Measurements from ENCODE around the gene TAPBP.
A peak's percentile ranks its signal among the peaks of the same experiment; 100 is the strongest.
"Not testable (repeated sequence)": the region's sequence is repeated elsewhere in the genome, so short reads cannot be mapped to it uniquely, and the experiment has no call there.

Gene TAPBP

GRCh38 chr6:33313709-33314514, at the start of gene TAPBP:
Gene TAPBP, minus strand, starts transcription at chr6:33314078. Its CDS starts 37 bp downstream, at chr6:33314041.
- DNase-seq (ENCODE audit: low spot score), result peak; percentile 92

GRCh38 chr6:33363486-33363885, 49.6 kb upstream of the TAPBP start:
- not testable (repeated sequence) for DNase-seq (ENCODE audit: low spot score)

- no peak for DNase-seq (ENCODE audit: low spot score)
These were observed 45.5 kb upstream of the TAPBP start for GRCh38 chr6:33359331-33359730.

GRCh38 chr6:33357160-33357871, 43.4 kb upstream of the TAPBP start:
- DNase-seq (ENCODE audit: low spot score), result not testable (repeated sequence)

GRCh38 chr6:33356295-33356694, 42.4 kb upstream of the TAPBP start:
- no peak for DNase-seq (ENCODE audit: low spot score)

GRCh38 chr6:33355860-33356259, 42.0 kb upstream of the TAPBP start:
- not testable (repeated sequence) for DNase-seq (ENCODE audit: low spot score)

- DNase-seq (ENCODE audit: low spot score), result no peak
These were observed 33.9 kb upstream of the TAPBP start for GRCh38 chr6:33347816-33348215.

GRCh38 chr6:33346972-33347371, 33.1 kb upstream of the TAPBP start:
- not testable (repeated sequence) for DNase-seq (ENCODE audit: low spot score)

- peak; percentile 88 for DNase-seq (ENCODE audit: low spot score)
These were observed 31.1 kb upstream of the TAPBP start for GRCh38 chr6:33344701-33345697.

- peak; percentile 86 for DNase-seq (ENCODE audit: low spot score)
These were observed 30.2 kb upstream of the TAPBP start for GRCh38 chr6:33343953-33344611.

- DNase-seq (ENCODE audit: low spot score), result not testable (repeated sequence)
These were observed 29.7 kb upstream of the TAPBP start for GRCh38 chr6:33343606-33343952.

GRCh38 chr6:33339193-33339592, 25.3 kb upstream of the TAPBP start:
- DNase-seq (ENCODE audit: low spot score), result no peak

GRCh38 chr6:33336495-33336894, 22.6 kb upstream of the TAPBP start:
- DNase-seq (ENCODE audit: low spot score), result no peak

- no peak for DNase-seq (ENCODE audit: low spot score)
These were observed 22.0 kb upstream of the TAPBP start for GRCh38 chr6:33335916-33336315.

- DNase-seq (ENCODE audit: low spot score), result no peak
These were observed 19.8 kb upstream of the TAPBP start for GRCh38 chr6:33333666-33334065.

GRCh38 chr6:33330736-33331135, 16.9 kb upstream of the TAPBP start:
- DNase-seq (ENCODE audit: low spot score), result no peak

GRCh38 chr6:33329058-33329457, 15.2 kb upstream of the TAPBP start:
- no peak for DNase-seq (ENCODE audit: low spot score)

GRCh38 chr6:33324125-33324524, 10.2 kb upstream of the TAPBP start:
- no peak for DNase-seq (ENCODE audit: low spot score)

- DNase-seq (ENCODE audit: low spot score), result no peak
These were observed 9.7 kb upstream of the TAPBP start for GRCh38 chr6:33323623-33323948.

GRCh38 chr6:33321227-33321626, 7.3 kb upstream of the TAPBP start:
- no peak for DNase-seq (ENCODE audit: low spot score)

GRCh38 chr6:33320315-33321181, 6.7 kb upstream of the TAPBP start:
- DNase-seq (ENCODE audit: low spot score), result no peak

All from CD4-positive, alpha-beta T cell treated with Interleukin-15 for 4 hours (primary cell).